Spinal cord (tissue), 10 donors: ENCODE data around the gene TMEM63B. TPM values are rescaled to one million over a fixed set of nuclear protein-coding genes. Genes with fewer than 3 reads are reported as not detected.
"Not testable (repeated sequence)": the region's sequence is repeated elsewhere in the genome, so short reads cannot be mapped to it uniquely, and the experiment has no call there.

Experiments
- DNase-seq, 6 donors: peaks; one replicate each; pipeline versions ENCODE4 v3.0.0 to v3.0.0-alpha.2; 2013 to 2015; ENCODE audit warnings: low spot score in 6 of 6, low read depth in 4 of 6
- H3K27ac ChIP-seq: one replicate; pipeline ENCODE4 v1.5.1; 2013; ENCODE audit warnings: low read depth, low read length, control low read depth
- H3K27me3 ChIP-seq: one replicate; pipeline ENCODE4 v1.6.1; 2013; ENCODE audit warnings: low read length; ENCODE audit not compliant: control insufficient read depth, insufficient read depth
- H3K36me3 ChIP-seq: one replicate; pipeline ENCODE4 v1.6.1; 2013; ENCODE audit warnings: low read length; ENCODE audit not compliant: control insufficient read depth, insufficient read depth
- H3K4me1 ChIP-seq: one replicate; pipeline ENCODE4 v1.6.1; 2013; ENCODE audit warnings: low read length; ENCODE audit not compliant: control insufficient read depth, insufficient read depth
- H3K4me3 ChIP-seq: one replicate; pipeline ENCODE4 v1.5.1; 2013; ENCODE audit warnings: low read depth, low read length, control low read depth
- H3K9me3 ChIP-seq: one replicate; pipeline ENCODE4 v1.6.1; 2013; ENCODE audit warnings: low read length; ENCODE audit not compliant: control insufficient read depth, insufficient read depth
- WGBS: methylation state at CpG from one replicate; pipeline ENCODE4 v1.1.5; 2013; ENCODE audit warnings: missing lambda C conversion rate; ENCODE audit not compliant: insufficient coverage; 5-methylcytosine and 5-hydroxymethylcytosine counted together
- polyA plus RNA-seq, 2 donors: library from polyadenylated mRNA; unstranded; fragments of 120-200 nt; gene quantifications; one replicate each; pipeline ENCODE4 v1.2.1, GENCODE V29; 2013; ENCODE audit not compliant: insufficient read length in 2 of 2
- total RNA-seq, 2 donors: library from RNA; depleted of rRNA in 1 of 2; stranded (reverse); fragments of 120-200 nt in 1 of 2; fragments of >200 nt in 1 of 2; gene quantifications; one replicate each; pipeline versions ENCODE4 v1.2.3 to v1.2.4, GENCODE V29; 2013 to 2014
- donor health status: healthy.

Gene TMEM63B
- total and polyA plus RNA-seq, 4 donors: 29.2 to 104 (median 67.0) TPM

GRCh38 chr6:44183783-44184182 is 56.4 kb downstream of the TMEM63B start:
- Histone ChIP-seq H3K4me1 (peaks cover 8% of the 10 kb centered on the region), H3K4me3 (no peak overlapping the region), H3K9me3 (no peaks in the 10 kb centered on the region), H3K27ac (no peak overlapping the region), H3K27me3 (no peaks in the 10 kb centered on the region), H3K36me3 (no peaks in the 10 kb centered on the region)
- WGBS: 78% methylated on average over 6 of the region's 9 CpGs
- no peak for DNase-seq

GRCh38 chr6:44185356-44185755 is 58.0 kb downstream of the TMEM63B start:
- WGBS: 74% methylated on average over 3 of the region's 7 CpGs
- not testable (repeated sequence) for DNase-seq, H3K36me3 ChIP-seq, H3K4me3 ChIP-seq, H3K4me1 ChIP-seq, H3K27ac ChIP-seq, H3K27me3 ChIP-seq, H3K9me3 ChIP-seq

GRCh38 chr6:44185953-44186634 is 58.7 kb downstream of the TMEM63B start:
- no peaks in the 10 kb centered on the region for H3K27me3 ChIP-seq
- H3K36me3 ChIP-seq: no peaks in the 10 kb centered on the region
- no peak overlapping the region for H3K27ac ChIP-seq
- H3K9me3 ChIP-seq: no peaks in the 10 kb centered on the region
- DNase-seq: no peak
- peaks cover 8% of the 10 kb centered on the region for H3K4me1 ChIP-seq
- WGBS: 23% methylated on average over 8 of the region's 9 CpGs
- H3K4me3 ChIP-seq: no peak overlapping the region

- H3K4me1 ChIP-seq: peaks cover 8% of the 10 kb centered on the region
- H3K27me3 ChIP-seq: no peaks in the 10 kb centered on the region
- DNase-seq: no peak
- H3K36me3 ChIP-seq: no peaks in the 10 kb centered on the region
- H3K4me3 ChIP-seq: no peak overlapping the region
- no peaks in the 10 kb centered on the region for H3K9me3 ChIP-seq
- no peak overlapping the region for H3K27ac ChIP-seq
- 68% methylated on average over 4 of the region's 7 CpGs for WGBS
Observed at GRCh38 chr6:44186635-44187025, 59.3 kb downstream of the TMEM63B start.

- H3K4me3 ChIP-seq: no peak overlapping the region
- H3K36me3 ChIP-seq: no peaks in the 10 kb centered on the region
Observed at GRCh38 chr6:44188819-44189218, 61.5 kb downstream of the TMEM63B start.

GRCh38 chr6:44189257-44189656 is 61.9 kb downstream of the TMEM63B start:
- Histone ChIP-seq H3K36me3 (no peaks in the 10 kb centered on the region), H3K27ac (no peak overlapping the region), H3K4me3 (no peak overlapping the region), H3K4me1 (peaks cover 8% of the 10 kb centered on the region), H3K9me3 (no peaks in the 10 kb centered on the region), H3K27me3 (no peaks in the 10 kb centered on the region)
- no peak for DNase-seq
- WGBS: 82% methylated on average over 2 of the region's 2 CpGs

More at GRCh38 chr6:44188819-44189218, 61.5 kb downstream of the TMEM63B start:
- DNase-seq: no peak
- peaks cover 8% of the 10 kb centered on the region for H3K4me1 ChIP-seq
- 57% methylated on average over 1 of the region's 2 CpGs for WGBS
- no peaks in the 10 kb centered on the region for H3K27me3 ChIP-seq
- no peak overlapping the region for H3K27ac ChIP-seq
- H3K9me3 ChIP-seq: no peaks in the 10 kb centered on the region

- H3K27me3 ChIP-seq: no peaks in the 10 kb centered on the region
- peaks cover 8% of the 10 kb centered on the region for H3K4me1 ChIP-seq
- no peak overlapping the region for H3K27ac ChIP-seq
- H3K9me3 ChIP-seq: no peaks in the 10 kb centered on the region
- no peaks in the 10 kb centered on the region for H3K36me3 ChIP-seq
- H3K4me3 ChIP-seq: no peak overlapping the region
- peak in 1 of 6 donors; percentile 14 for DNase-seq
- no CpG with 5 or more reads among the region's 2 CpGs for whole genome bisulfite sequencing
Observed at GRCh38 chr6:44190715-44191114, 63.4 kb downstream of the TMEM63B start.

GRCh38 chr6:44192428-44193041 is 65.2 kb downstream of the TMEM63B start:
- Histone ChIP-seq H3K27me3 (no peaks in the 10 kb centered on the region), H3K36me3 (no peaks in the 10 kb centered on the region), H3K9me3 (no peaks in the 10 kb centered on the region), H3K4me3 (peak overlapping the region; percentile 26), H3K27ac (peak overlapping the region; percentile 19), H3K4me1 (no peaks in the 10 kb centered on the region)
- DNase-seq: peak in 1 of 6 donors; percentile 22
- WGBS: 51% methylated on average over 10 of the region's 10 CpGs

- no peaks in the 10 kb centered on the region for H3K9me3 ChIP-seq
- DNase-seq: no peak
- H3K27me3 ChIP-seq: no peaks in the 10 kb centered on the region
- WGBS: 88% methylated on average over 6 of the region's 8 CpGs
- no peak overlapping the region for H3K4me3 ChIP-seq
- no peak overlapping the region for H3K27ac ChIP-seq
- no peaks in the 10 kb centered on the region for H3K36me3 ChIP-seq
- no peaks in the 10 kb centered on the region for H3K4me1 ChIP-seq
Observed at GRCh38 chr6:44193307-44193910, 66.1 kb downstream of the TMEM63B start.

- Histone ChIP-seq H3K9me3 (no peaks in the 10 kb centered on the region), H3K27me3 (no peaks in the 10 kb centered on the region), H3K4me1 (no peaks in the 10 kb centered on the region), H3K36me3 (no peaks in the 10 kb centered on the region), H3K4me3 (no peak overlapping the region), H3K27ac (no peak overlapping the region)
- 80% methylated on average over 4 of the region's 5 CpGs for WGBS
- DNase-seq: no peak
Observed at GRCh38 chr6:44194326-44194725, 67.0 kb downstream of the TMEM63B start.
